SK-N-SH (cell line): Measurements from ENCODE around the gene DIO3. TPM values are rescaled to one million over a fixed set of nuclear protein-coding genes. Genes with fewer than 3 reads are reported as not detected.

Experiments used
- CTCF ChIA-PET: fragments of 300-600, 350-600 bp; formaldehyde crosslinking; extraction: SDS; loops from one replicate; lab custom pipeline; 2021; lab: Yijun Ruan, JAX
- POLR2A ChIA-PET: fragments of 350-600 bp; sonication (Branson Sonifier 250); formaldehyde crosslinking; extraction: SDS; loops from one replicate; lab custom pipeline; 2020; ENCODE audit warnings: antibody characterized with exemption, inconsistent platforms; lab: Yijun Ruan, JAX
- DNase-seq: peaks from one replicate; pipeline ENCODE4 v3.0.0; 2012
- H2AFZ ChIP-seq: fragments of 200-600 bp; sonication (generic); 2 replicates; pipeline ENCODE4 v1.8.1; 2016; ENCODE audit warnings: antibody characterized with exemption, mild to moderate bottlenecking, low read depth
- H3F3A ChIP-seq: fragments of 200-600 bp; sonication (generic); replicated peaks from 2 replicates; pipeline ENCODE3; 2016; ENCODE audit warnings: antibody characterized with exemption, mild to moderate bottlenecking; ENCODE audit not compliant: insufficient read depth
- H3K27ac ChIP-seq, 2 experiments: fragments of 200-500 bp in 1 of 2; fragments of 200-600 bp in 1 of 2; sonication (Bioruptor generic) in 1 of 2; sonication (generic), shearing (Covaris generic) in 1 of 2; 2 replicates each; pipeline versions ENCODE4 v1.5.1 to v1.6.1; 2014 to 2016; ENCODE audit warnings: low read depth in 2 of 2, inconsistent platforms in 1 of 2, low read length in 1 of 2, mild to moderate bottlenecking in 1 of 2, mixed read lengths in 1 of 2
- H3K27me3 ChIP-seq: fragments of 200-600 bp; sonication (generic), shearing (Covaris generic); 2 replicates; pipeline ENCODE4 v1.6.1; 2016; ENCODE audit warnings: mixed run types; ENCODE audit not compliant: insufficient read depth
- H3K36me3 ChIP-seq, 2 experiments: fragments of 200-500 bp in 1 of 2; fragments of 200-600 bp in 1 of 2; sonication (Bioruptor generic) in 1 of 2; sonication (generic) in 1 of 2; replicated peaks in 1 of 2; 2 replicates each; pipeline versions ENCODE3 to v1.5.1; 2014 to 2016; ENCODE audit warnings: low read length in 1 of 2, mild to moderate bottlenecking in 1 of 2; ENCODE audit not compliant: insufficient read depth in 2 of 2, control insufficient read depth in 1 of 2
- H3K4me1 ChIP-seq, 2 experiments: fragments of 200-500 bp in 1 of 2; fragments of 200-600 bp in 1 of 2; sonication (Bioruptor generic) in 1 of 2; sonication (generic), shearing (Covaris generic) in 1 of 2; 2 replicates each; pipeline versions ENCODE4 v1.5.1 to v1.6.1; 2014 to 2016; ENCODE audit warnings: low read depth in 1 of 2, low read length in 1 of 2, mixed run types in 1 of 2; ENCODE audit not compliant: insufficient read depth in 2 of 2, control insufficient read depth in 1 of 2
- H3K4me2 ChIP-seq: fragments of 200-600 bp; sonication (generic), shearing (Covaris generic); 2 replicates; pipeline ENCODE4 v1.6.1; 2017; ENCODE audit warnings: mixed run types
- H3K4me3 ChIP-seq, 2 experiments: fragments of 200-500 bp in 1 of 2; fragments of 200-600 bp in 1 of 2; sonication (Bioruptor generic) in 1 of 2; sonication (generic), shearing (Covaris generic) in 1 of 2; 2 replicates each; pipeline versions ENCODE4 v1.5.1 to v1.8.1; 2014 to 2016; ENCODE audit warnings: low read depth in 2 of 2, inconsistent platforms in 1 of 2, low read length in 1 of 2, mild to moderate bottlenecking in 1 of 2, mixed read lengths in 1 of 2, moderate library complexity in 1 of 2
- H3K79me2 ChIP-seq: fragments of 200-600 bp; sonication (generic); 2 replicates; pipeline ENCODE4 v1.8.1; 2017; ENCODE audit warnings: mild to moderate bottlenecking; ENCODE audit not compliant: insufficient read depth
- H3K9ac ChIP-seq: fragments of 200-600 bp; sonication (generic); 2 replicates; pipeline ENCODE4 v1.6.1; 2017; ENCODE audit warnings: mixed run types
- H3K9me2 ChIP-seq: fragments of 200-600 bp; sonication (generic); 2 replicates; pipeline ENCODE4 v1.6.1; 2017; ENCODE audit warnings: mixed run types
- H3K9me3 ChIP-seq: fragments of 200-600 bp; sonication (generic); 2 replicates; pipeline ENCODE4 v1.6.1; 2017; ENCODE audit warnings: mixed run types, mild to moderate bottlenecking, moderate library complexity
- H4K20me1 ChIP-seq: fragments of 200-600 bp; sonication (generic); 2 replicates; pipeline ENCODE4 v1.6.1; 2017; ENCODE audit warnings: mild to moderate bottlenecking, mixed run types; ENCODE audit not compliant: insufficient read depth
- CTCF ChIP-seq: fragments of 200-600 bp; sonication (generic); IDR thresholded peaks from 2 replicates; pipeline ENCODE4 v1.6.1; 2017; ENCODE audit warnings: antibody characterized with exemption, mild to moderate bottlenecking, moderate library complexity
- EP300 ChIP-seq, 2 experiments: IDR thresholded peaks; 2 replicates each; pipeline versions ENCODE4 v1.4.0 to v1.6.1; 2012; ENCODE audit warnings: borderline replicate concordance in 1 of 2, low read depth in 1 of 2, low read length in 1 of 2
- EZH2phosphoT487 ChIP-seq: fragments of 200-600 bp; sonication (generic); IDR thresholded peaks from 2 replicates; pipeline ENCODE4 v1.6.1; 2017; ENCODE audit warnings: low read depth, mixed run types, mild to moderate bottlenecking, antibody characterized with exemption, moderate library complexity, borderline replicate concordance
- FOXJ3 ChIP-seq: sonication (generic); formaldehyde crosslinking; IDR thresholded peaks from 2 replicates; pipeline ENCODE4 v1.5.1; 2020; ENCODE audit warnings: mild to moderate bottlenecking, missing genetic modification reagents
- FOXM1 ChIP-seq: IDR thresholded peaks from 2 replicates; pipeline ENCODE4 v1.4.0; 2012; ENCODE audit warnings: low read depth, mild to moderate bottlenecking
- GATA2 ChIP-seq: sonication (generic); formaldehyde crosslinking; IDR thresholded peaks from 2 replicates; pipeline ENCODE4 v1.5.0; 2020; ENCODE audit warnings: mild to moderate bottlenecking, missing genetic modification reagents
- JUND ChIP-seq: IDR thresholded peaks from 2 replicates; pipeline ENCODE4 v1.4.0; 2012
- MEF2A ChIP-seq: IDR thresholded peaks from 2 replicates; pipeline ENCODE4 v1.4.0; 2012; ENCODE audit warnings: low read depth, borderline replicate concordance
- MXI1 ChIP-seq: IDR thresholded peaks from 2 replicates; pipeline ENCODE4 v1.6.1; 2012; ENCODE audit warnings: mild to moderate bottlenecking, low read depth, low read length, improper control_type of control experiment
- NRF1 ChIP-seq: IDR thresholded peaks from 2 replicates; pipeline ENCODE4 v1.6.1; 2012; ENCODE audit warnings: low read depth, mild to moderate bottlenecking, low read length
- POLR2AphosphoS5 ChIP-seq: IDR thresholded peaks from 2 replicates; pipeline ENCODE4 v1.6.1; 2012; ENCODE audit warnings: low read depth, low read length
- RXRA ChIP-seq: IDR thresholded peaks from 2 replicates; pipeline ENCODE4 v1.4.0; 2012; ENCODE audit warnings: low read depth, mild to moderate bottlenecking, borderline replicate concordance
- SIN3A ChIP-seq: IDR thresholded peaks from 2 replicates; pipeline ENCODE4 v1.6.1; 2012; ENCODE audit warnings: low read depth, mild to moderate bottlenecking, low read length, moderate library complexity, borderline replicate concordance
- SMC3 ChIP-seq: IDR thresholded peaks from 2 replicates; pipeline ENCODE4 v1.6.1; 2012; ENCODE audit warnings: low read depth, low read length, improper control_type of control experiment
- TCF12 ChIP-seq: IDR thresholded peaks from 2 replicates; pipeline ENCODE4 v1.4.0; 2012
- YY1 ChIP-seq: IDR thresholded peaks from 2 replicates; pipeline ENCODE4 v1.4.0; 2012; ENCODE audit warnings: low read depth, mild to moderate bottlenecking
- ZBTB33 ChIP-seq: IDR thresholded peaks from 2 replicates; pipeline ENCODE4 v1.4.0; 2012; ENCODE audit warnings: low read depth, borderline replicate concordance
- WGBS: methylation state at CpG from one replicate; pipeline ENCODE4 v1.1.6; 2017; ENCODE audit warnings: low lambda C conversion rate; 5-methylcytosine and 5-hydroxymethylcytosine counted together
- polyA plus RNA-seq, 3 experiments: library from polyadenylated mRNA; depleted of rRNA; stranded (reverse); fragments of >200 nt; gene quantifications; 2 replicates each; pipeline ENCODE4 v1.2.3, GENCODE V29; 2012
- TF ChIP-seq, protein P1 (sequence below): fragments of 150-350 bp; IDR thresholded peaks from 2 replicates; pipeline ENCODE4 v1.6.1; 2016; ENCODE audit warnings: mild to moderate bottlenecking, low read depth, low read length

The DIO3 gene
- polyA plus RNA-seq, 1 of the 3 experiments (the other 2 are of a cell fraction): not detected

DNA sequence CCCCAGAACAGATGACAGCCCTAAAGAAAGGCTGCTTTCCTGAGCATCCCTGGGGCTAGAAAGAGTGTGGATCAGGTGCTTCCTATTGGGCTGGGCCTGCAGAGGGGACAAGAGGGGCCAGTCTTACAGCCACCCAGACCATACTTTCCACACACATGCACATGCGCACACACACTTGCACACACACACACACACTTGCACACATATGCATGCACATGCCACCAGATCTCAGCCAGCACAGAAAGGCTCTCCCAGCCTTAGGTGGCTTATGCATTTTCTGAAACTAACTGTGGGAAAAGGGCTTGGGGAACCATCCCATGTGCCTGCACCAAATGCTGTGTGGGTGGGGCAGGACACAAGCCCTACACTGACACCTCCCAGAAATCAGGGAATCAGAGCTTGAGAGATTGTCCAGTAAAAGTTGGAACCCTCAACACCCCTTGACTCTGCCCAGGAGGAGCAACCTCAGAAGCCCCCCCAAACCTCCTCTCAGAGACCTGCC, 2.5 kb upstream of the DIO3 start:
- Histone ChIP-seq H3K27ac (no peak overlapping the region), H3K36me3 (no peaks in the 10 kb centered on the region), H4K20me1 (no peaks in the 10 kb centered on the region), H3K9me3 (no peaks in the 10 kb centered on the region), H3K9me2 (no peaks in the 10 kb centered on the region), H3F3A (no peaks in the 10 kb centered on the region), H2AFZ (no peak overlapping the region), H3K79me2 (no peaks in the 10 kb centered on the region), H3K9ac (no peak overlapping the region), H3K4me3 (peak overlapping the region in 1 of 2 experiments; percentile 43; a peak in 1 of 4 replicates), H3K27me3 (no peaks in the 10 kb centered on the region), H3K4me1 (peaks cover 0 to 32% of the 10 kb centered on the region in 2 experiments; a peak in 1 of 4 replicates), H3K4me2 (no peak overlapping the region)
- CTCF ChIA-PET: interaction anchor here (1.0 to 1.6 kb wide), 6 partner anchors 35 to 1175 kb away, joined by 3 to 4 read pairs (median 3); no protein-coding TSS in a partner anchor
- DNase-seq: peak; percentile 27
- WGBS: 90% methylated on average over 1 of the region's 1 CpG
- POLR2A ChIA-PET: no interaction called here
- no peak for TF ChIP-seq SMC3
- no peak for TF ChIP-seq GATA2 (CRISPR knock-in tag)
- no peak for TF ChIP-seq NRF1
- TF ChIP-seq JUND: no peak
- no peak for TF ChIP-seq EZH2phosphoT487
- no peak for TF ChIP-seq TCF12
- TF ChIP-seq FOXJ3 (CRISPR knock-in tag): no peak

DNA sequence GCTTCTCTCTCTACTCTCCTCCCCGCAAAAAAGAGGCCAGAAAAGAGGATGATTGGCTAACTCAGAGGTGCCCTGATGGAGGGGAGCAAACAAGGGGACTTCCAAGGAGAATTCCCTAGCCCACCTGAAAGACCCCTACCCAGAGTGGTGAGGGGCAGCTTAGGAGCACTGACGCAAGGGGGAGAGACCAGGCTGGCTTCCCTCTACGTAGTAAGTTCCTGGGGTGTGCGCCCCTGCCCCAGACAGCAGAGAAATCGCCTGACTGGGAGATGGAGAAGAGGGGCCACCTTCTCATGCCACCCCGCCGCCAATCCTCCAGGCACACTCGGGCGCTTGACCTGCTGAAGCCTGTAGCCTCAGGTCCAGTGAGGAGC, 2.1 kb upstream of the DIO3 start:
- Histone ChIP-seq H3K36me3 (no peaks in the 10 kb centered on the region), H2AFZ (no peak overlapping the region), H3K9me2 (no peaks in the 10 kb centered on the region), H3K9me3 (no peaks in the 10 kb centered on the region), H4K20me1 (no peaks in the 10 kb centered on the region), H3F3A (no peaks in the 10 kb centered on the region), H3K4me1 (peaks cover 0 to 37% of the 10 kb centered on the region in 2 experiments; a peak in 1 of 4 replicates), H3K4me2 (no peak overlapping the region), H3K27ac (no peak overlapping the region; a peak in 1 of 4 replicates), H3K27me3 (no peaks in the 10 kb centered on the region), H3K9ac (no peak overlapping the region), H3K4me3 (peak overlapping the region in 1 of 2 experiments; percentile 43; a peak in 1 of 4 replicates), H3K79me2 (no peaks in the 10 kb centered on the region)
- 57% methylated on average over 3 of the region's 9 CpGs for WGBS
- CTCF ChIA-PET: interaction anchor here (0.7 to 1.4 kb wide), 11 partner anchors 12 to 1176 kb away, joined by 3 to 6 read pairs (median 3); no protein-coding TSS in a partner anchor
- peak; percentile 26 for DNase-seq
- TF ChIP-seq EP300 (IDR thresholded peaks at IDR 0.05; ENCODE audit: borderline replicate concordance in 1 of 2, low read depth in 1 of 2, low read length in 1 of 2) (no peak), YY1 (no peak), ZBTB33 (no peak), POLR2AphosphoS5 (no peak), RXRA (no peak), MEF2A (no peak), CTCF (no peak), EZH2phosphoT487 (no peak), MXI1 (no peak), SMC3 (no peak), FOXM1 (no peak), GATA2 (CRISPR knock-in tag) (no peak), SIN3A (no peak)
- TF ChIP-seq, protein P1, sequence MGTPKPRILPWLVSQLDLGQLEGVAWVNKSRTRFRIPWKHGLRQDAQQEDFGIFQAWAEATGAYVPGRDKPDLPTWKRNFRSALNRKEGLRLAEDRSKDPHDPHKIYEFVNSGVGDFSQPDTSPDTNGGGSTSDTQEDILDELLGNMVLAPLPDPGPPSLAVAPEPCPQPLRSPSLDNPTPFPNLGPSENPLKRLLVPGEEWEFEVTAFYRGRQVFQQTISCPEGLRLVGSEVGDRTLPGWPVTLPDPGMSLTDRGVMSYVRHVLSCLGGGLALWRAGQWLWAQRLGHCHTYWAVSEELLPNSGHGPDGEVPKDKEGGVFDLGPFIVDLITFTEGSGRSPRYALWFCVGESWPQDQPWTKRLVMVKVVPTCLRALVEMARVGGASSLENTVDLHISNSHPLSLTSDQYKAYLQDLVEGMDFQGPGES: no peak
- POLR2A ChIA-PET: interaction anchor here (2.5 kb wide), 1 partner anchor 657 kb away, joined by 11 read pairs; the partner anchor contains the start of gene RTL1
